Thoracic aorta (tissue), 2 donors: Measurements from ENCODE around the gene PRTFDC1. TPM values are rescaled to one million over a fixed set of nuclear protein-coding genes. Genes with fewer than 3 reads are reported as not detected.

Experiments
- ATAC-seq: fragments of 150-250 bp; one replicate; pipeline ENCODE4 v1.8.0; 2017; ENCODE audit warnings: low read depth; ENCODE audit not compliant: insufficient number of reproducible peaks, low FRiP score
- DNase-seq: peaks from one replicate; pipeline ENCODE4 v3.0.0-alpha.2; 2020; ENCODE audit warnings: low spot score
- H3K27ac ChIP-seq, 2 donors: fragments of 200-600 bp; sonication (generic); 1 replicate in 1 of 2; 2 replicates in 1 of 2; pipeline ENCODE4 v1.5.1; 2016; ENCODE audit warnings: mild to moderate bottlenecking in 2 of 2, moderate library complexity in 2 of 2
- H3K27me3 ChIP-seq: fragments of 200-600 bp; sonication (generic); replicated peaks from 2 replicates; pipeline ENCODE4 v1.6.0; 2016; ENCODE audit warnings: mild to moderate bottlenecking; ENCODE audit not compliant: insufficient read depth
- H3K36me3 ChIP-seq: fragments of 200-600 bp; sonication (generic); one replicate; pipeline ENCODE4 v1.5.1; 2016
- H3K4me1 ChIP-seq, 2 donors: fragments of 200-600 bp; sonication (generic); 1 replicate in 1 of 2; 2 replicates in 1 of 2; pipeline versions ENCODE4 v1.5.1 to v1.6.0; 2016; ENCODE audit warnings: low read depth in 2 of 2, mild to moderate bottlenecking in 1 of 2; ENCODE audit not compliant: control insufficient read depth in 1 of 2
- H3K4me3 ChIP-seq: fragments of 200-600 bp; sonication (generic); 2 replicates; pipeline ENCODE4 v1.5.1; 2016; ENCODE audit warnings: mild to moderate bottlenecking
- H3K9me3 ChIP-seq: fragments of 200-600 bp; sonication (generic); 2 replicates; pipeline ENCODE4 v1.5.1; 2016
- CTCF ChIP-seq: fragments of 200-600 bp; sonication (generic); IDR thresholded peaks from one replicate; pipeline ENCODE4 v1.5.1; 2019; ENCODE audit warnings: antibody characterized with exemption
- total RNA-seq, 2 donors: library from RNA; depleted of rRNA; stranded (reverse); fragments of >200 nt; gene quantifications; one replicate each; pipeline versions ENCODE4 v1.1.0 to v1.2.3, GENCODE V29; 2016

PRTFDC1 gene
- total RNA-seq, 2 donors from 2014 or later, result 6.2 to 7.3 TPM

- H3K4me1 ChIP-seq, result peaks cover 0 to 13% of the 10 kb centered on the region in 2 donors
- ATAC-seq (no peak), DNase-seq (no peak)
- no peak for TF ChIP-seq CTCF
- no peaks in the 10 kb centered on the region for H3K9me3 ChIP-seq
- no peaks in the 10 kb centered on the region for H3K36me3 ChIP-seq
- no peaks in the 10 kb centered on the region for H3K27me3 ChIP-seq
- H3K4me3 ChIP-seq, result peak overlapping the region; percentile 79
- H3K27ac ChIP-seq, result peak overlapping the region in 1 of 2 donors; percentile 18
These were observed 934 bp downstream of the PRTFDC1 start for GRCh38 chr10:24951201-24952142.

- Histone ChIP-seq H3K27me3 (no peaks in the 10 kb centered on the region), H3K36me3 (no peaks in the 10 kb centered on the region), H3K4me3 (no peak overlapping the region), H3K9me3 (no peaks in the 10 kb centered on the region), H3K4me1 (peaks cover 0 to 13% of the 10 kb centered on the region in 2 donors), H3K27ac (no peak overlapping the region)
- DNase-seq (no peak), ATAC-seq (no peak)
- TF ChIP-seq CTCF, result no peak
These were observed 2.0 kb downstream of the PRTFDC1 start for GRCh38 chr10:24950439-24950838.

- no peak for TF ChIP-seq CTCF
- H3K4me3 ChIP-seq, result no peak overlapping the region
- ATAC-seq (no peak), DNase-seq (no peak)
- H3K27ac ChIP-seq, result no peak overlapping the region
- no peaks in the 10 kb centered on the region for H3K36me3 ChIP-seq
- peaks cover 0 to 13% of the 10 kb centered on the region in 2 donors for H3K4me1 ChIP-seq
- no peaks in the 10 kb centered on the region for H3K9me3 ChIP-seq
- no peaks in the 10 kb centered on the region for H3K27me3 ChIP-seq
These were observed 2.8 kb downstream of the PRTFDC1 start for GRCh38 chr10:24949616-24950015.

GRCh38 chr10:24947304-24948097 lies 4.9 kb downstream of the PRTFDC1 start:
- Histone ChIP-seq H3K36me3 (no peaks in the 10 kb centered on the region), H3K9me3 (no peaks in the 10 kb centered on the region), H3K4me1 (peaks cover 0 to 4% of the 10 kb centered on the region in 2 donors), H3K4me3 (no peak overlapping the region), H3K27ac (peak overlapping the region in 1 of 2 donors; percentile 19), H3K27me3 (no peaks in the 10 kb centered on the region)
- TF ChIP-seq CTCF, result no peak
- DNase-seq, result no peak
- no peak for ATAC-seq
